Neural progenitor cell (in vitro differentiated cells): ENCODE measurements around the gene ST3GAL4. TPM values are rescaled to one million over a fixed set of nuclear protein-coding genes. Genes with fewer than 3 reads are reported as not detected.

Experiments used
- DNase-seq: peaks from one replicate; pipeline ENCODE4 v3.0.0-alpha.2; 2016; ENCODE audit warnings: low spot score
- H2AFZ ChIP-seq: fragments of 200-600 bp; sonication (generic); replicated peaks from 2 replicates; pipeline ENCODE4 v1.6.1; 2016; ENCODE audit warnings: antibody characterized with exemption
- H3F3A ChIP-seq: fragments of 200-600 bp; sonication (generic); 2 replicates; pipeline ENCODE4 v1.6.1; 2016; ENCODE audit warnings: antibody characterized with exemption, low read depth
- H3K27ac ChIP-seq: fragments of 200-600 bp; sonication (generic); 2 replicates; pipeline ENCODE4 v1.5.1; 2016; ENCODE audit warnings: mild to moderate bottlenecking
- H3K27me3 ChIP-seq: fragments of 200-600 bp; sonication (generic); 2 replicates; pipeline ENCODE4 v1.6.1; 2016; ENCODE audit warnings: mild to moderate bottlenecking, moderate library complexity
- H3K36me3 ChIP-seq: fragments of 200-600 bp; sonication (generic); 2 replicates; pipeline ENCODE4 v1.5.1; 2016
- H3K4me1 ChIP-seq: fragments of 200-600 bp; sonication (generic); 2 replicates; pipeline ENCODE4 v1.6.1; 2016; ENCODE audit warnings: mixed run types
- H3K4me2 ChIP-seq: fragments of 200-600 bp; sonication (generic); 2 replicates; pipeline ENCODE4 v1.6.1; 2016
- H3K4me3 ChIP-seq: fragments of 200-600 bp; sonication (generic); 2 replicates; pipeline ENCODE4 v1.5.1; 2016
- H3K79me2 ChIP-seq: fragments of 200-600 bp; sonication (generic); 2 replicates; pipeline ENCODE4 v1.6.1; 2016; ENCODE audit warnings: low read depth
- H3K9ac ChIP-seq: fragments of 200-600 bp; sonication (generic); 2 replicates; pipeline ENCODE4 v1.6.1; 2016
- H3K9me3 ChIP-seq: fragments of 200-600 bp; sonication (generic); 2 replicates; pipeline ENCODE4 v1.5.1; 2016; ENCODE audit warnings: low read depth
- H4K20me1 ChIP-seq: fragments of 200-600 bp; sonication (generic); 2 replicates; pipeline ENCODE4 v1.6.1; 2016; ENCODE audit warnings: low read depth
- H3K27ac Mint-ChIP-seq: 3 replicates; pipeline ENCODE4 v1.8.0; 2021; ENCODE audit warnings: mixed read lengths
- H3K27me3 Mint-ChIP-seq: 2 replicates; pipeline ENCODE4 v1.8.0; 2022; ENCODE audit warnings: low read depth, mild to moderate bottlenecking, inconsistent platforms, moderate library complexity, mixed read lengths; ENCODE audit not compliant: insufficient read depth
- H3K36me3 Mint-ChIP-seq: 3 replicates; pipeline ENCODE4 v1.8.0; 2021; ENCODE audit warnings: mixed read lengths
- H3K4me1 Mint-ChIP-seq: 3 replicates; pipeline ENCODE4 v1.8.0; 2021; ENCODE audit warnings: mixed read lengths
- H3K4me3 Mint-ChIP-seq: 3 replicates; pipeline ENCODE4 v1.8.0; 2021; ENCODE audit warnings: mild to moderate bottlenecking, moderate library complexity, mixed read lengths
- H3K9me3 Mint-ChIP-seq: 3 replicates; pipeline ENCODE4 v1.8.0; 2020; ENCODE audit warnings: mixed read lengths
- EZH2 ChIP-seq: fragments of 200-600 bp; sonication (generic); IDR thresholded peaks from 2 replicates; pipeline ENCODE4 v1.6.1; 2017; ENCODE audit warnings: antibody characterized with exemption, mild to moderate bottlenecking, moderate library complexity
- EZH2phosphoT487 ChIP-seq: fragments of 200-600 bp; sonication (generic); IDR thresholded peaks from 2 replicates; pipeline ENCODE4 v1.6.1; 2017; ENCODE audit warnings: antibody characterized with exemption
- total RNA-seq: library from RNA; depleted of rRNA; stranded (reverse); fragments of >200 nt; gene quantifications from 2 replicates; pipeline ENCODE4 v1.2.3, GENCODE V29; 2015; ENCODE audit warnings: low replicate concordance
- TF ChIP-seq, protein P1 (sequence below): fragments of 200-600 bp; sonication (generic); IDR thresholded peaks from 2 replicates; pipeline ENCODE4 v1.5.1; 2017; ENCODE audit warnings: antibody characterized with exemption, mild to moderate bottlenecking

Gene ST3GAL4
- total RNA-seq, 1 donor from 2014 or later, result 13.0 TPM

- Histone ChIP-seq H2AFZ (no peak overlapping the region), H3K79me2 (no peaks in the 10 kb centered on the region), H3K4me2 (no peak overlapping the region), H3K27ac (no peak overlapping the region), H3K36me3 (no peaks in the 10 kb centered on the region), H3K9ac (no peak overlapping the region), H4K20me1 (no peaks in the 10 kb centered on the region), H3K4me3 (no peak overlapping the region), H3K4me1 (peaks cover 23% of the 10 kb centered on the region), H3F3A (peaks cover 13% of the 10 kb centered on the region), H3K9me3 (no peaks in the 10 kb centered on the region), H3K27me3 (no peaks in the 10 kb centered on the region)
- Mint-ChIP-seq H3K36me3 (peaks cover 5% of the 10 kb centered on the region), H3K9me3 (no peaks in the 10 kb centered on the region), H3K27me3 (no peaks in the 10 kb centered on the region), H3K27ac (peak overlapping the region; percentile 53), H3K4me1 (peaks cover 21% of the 10 kb centered on the region), H3K4me3 (no peak overlapping the region)
- TF ChIP-seq EZH2phosphoT487 (no peak), EZH2 (no peak)
- TF ChIP-seq, protein P1, sequence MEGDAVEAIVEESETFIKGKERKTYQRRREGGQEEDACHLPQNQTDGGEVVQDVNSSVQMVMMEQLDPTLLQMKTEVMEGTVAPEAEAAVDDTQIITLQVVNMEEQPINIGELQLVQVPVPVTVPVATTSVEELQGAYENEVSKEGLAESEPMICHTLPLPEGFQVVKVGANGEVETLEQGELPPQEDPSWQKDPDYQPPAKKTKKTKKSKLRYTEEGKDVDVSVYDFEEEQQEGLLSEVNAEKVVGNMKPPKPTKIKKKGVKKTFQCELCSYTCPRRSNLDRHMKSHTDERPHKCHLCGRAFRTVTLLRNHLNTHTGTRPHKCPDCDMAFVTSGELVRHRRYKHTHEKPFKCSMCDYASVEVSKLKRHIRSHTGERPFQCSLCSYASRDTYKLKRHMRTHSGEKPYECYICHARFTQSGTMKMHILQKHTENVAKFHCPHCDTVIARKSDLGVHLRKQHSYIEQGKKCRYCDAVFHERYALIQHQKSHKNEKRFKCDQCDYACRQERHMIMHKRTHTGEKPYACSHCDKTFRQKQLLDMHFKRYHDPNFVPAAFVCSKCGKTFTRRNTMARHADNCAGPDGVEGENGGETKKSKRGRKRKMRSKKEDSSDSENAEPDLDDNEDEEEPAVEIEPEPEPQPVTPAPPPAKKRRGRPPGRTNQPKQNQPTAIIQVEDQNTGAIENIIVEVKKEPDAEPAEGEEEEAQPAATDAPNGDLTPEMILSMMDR, result no peak
- no peak for DNase-seq
These were observed 50.9 kb downstream of the ST3GAL4 start for GRCh38 chr11:126406368-126406767.

DNA sequence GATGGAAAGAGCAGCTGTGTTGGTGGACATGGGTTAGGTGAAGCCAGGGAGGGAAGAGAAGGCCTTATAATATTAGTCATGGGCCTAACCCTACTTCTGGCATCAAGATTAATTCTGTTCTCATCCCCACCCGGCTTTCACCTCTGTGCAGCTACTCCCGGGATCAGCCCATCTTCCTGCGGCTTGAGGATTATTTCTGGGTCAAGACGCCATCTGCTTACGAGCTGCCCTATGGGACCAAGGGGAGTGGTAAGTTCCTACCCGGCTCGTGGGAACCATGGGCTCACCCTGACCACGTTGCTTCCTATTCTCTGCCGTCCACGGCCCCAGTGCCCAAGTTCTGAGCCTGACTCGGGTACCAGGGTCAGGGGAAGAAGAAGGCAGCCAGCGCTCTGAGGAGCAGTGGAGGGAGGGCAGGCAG lies 51.6 kb downstream of the ST3GAL4 start:
- Histone ChIP-seq H3K9ac (no peak overlapping the region), H3K79me2 (no peaks in the 10 kb centered on the region), H3K4me3 (no peak overlapping the region), H3K4me2 (no peak overlapping the region), H3K9me3 (no peaks in the 10 kb centered on the region), H4K20me1 (no peaks in the 10 kb centered on the region), H3K27ac (no peak overlapping the region), H3K27me3 (no peaks in the 10 kb centered on the region), H3K4me1 (peaks cover 23% of the 10 kb centered on the region), H3K36me3 (no peaks in the 10 kb centered on the region), H3F3A (peaks cover 13% of the 10 kb centered on the region), H2AFZ (no peak overlapping the region)
- no peak overlapping the region for H3K27ac Mint-ChIP-seq
- H3K4me1 Mint-ChIP-seq, result peaks cover 26% of the 10 kb centered on the region
- H3K4me3 Mint-ChIP-seq, result no peak overlapping the region
- peaks cover 7% of the 10 kb centered on the region for H3K36me3 Mint-ChIP-seq
- TF ChIP-seq EZH2 (no peak), EZH2phosphoT487 (no peak)
- TF ChIP-seq, protein P1, result no peak
- H3K9me3 Mint-ChIP-seq, result no peaks in the 10 kb centered on the region
- H3K27me3 Mint-ChIP-seq, result no peaks in the 10 kb centered on the region
- DNase-seq, result no peak

DNA sequence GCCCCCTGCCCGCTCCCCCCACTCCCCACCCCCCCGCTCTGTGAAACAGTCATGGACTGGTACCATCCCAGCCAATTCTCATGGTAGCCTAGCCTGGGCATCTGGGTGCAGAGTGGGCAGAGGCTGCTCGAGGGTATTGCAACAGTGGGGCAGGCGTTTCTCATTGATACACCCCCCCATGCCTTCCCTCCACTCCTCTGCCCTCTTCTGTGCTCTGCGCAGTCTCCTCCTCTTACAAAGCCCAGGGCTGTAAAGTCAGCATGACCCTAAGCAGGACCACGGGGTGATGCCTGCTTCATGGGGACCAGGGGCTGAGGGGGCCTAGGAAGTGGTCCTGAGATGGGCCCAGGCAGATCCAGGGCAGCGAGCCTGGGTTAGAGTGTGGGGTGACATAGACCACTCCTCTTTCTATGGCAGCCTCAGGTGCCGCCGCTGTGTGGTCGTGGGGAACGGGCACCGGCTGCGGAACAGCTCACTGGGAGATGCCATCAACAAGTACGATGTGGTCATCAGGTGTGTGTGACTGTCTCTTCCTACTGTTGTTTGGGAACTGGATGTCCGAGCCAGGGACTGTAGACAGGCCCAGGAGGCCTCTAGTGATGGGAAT lies 52.3 kb downstream of the ST3GAL4 start:
- Mint-ChIP-seq H3K9me3 (no peaks in the 10 kb centered on the region), H3K27ac (peak overlapping the region; percentile 78), H3K4me3 (no peak overlapping the region), H3K27me3 (no peaks in the 10 kb centered on the region), H3K4me1 (peaks cover 27% of the 10 kb centered on the region), H3K36me3 (peaks cover 7% of the 10 kb centered on the region)
- no peaks in the 10 kb centered on the region for H3K79me2 ChIP-seq
- DNase-seq, result no peak
- peaks cover 13% of the 10 kb centered on the region for H3F3A ChIP-seq
- no peak overlapping the region for H3K4me3 ChIP-seq
- H3K4me2 ChIP-seq, result no peak overlapping the region
- no peak overlapping the region for H3K9ac ChIP-seq
- no peaks in the 10 kb centered on the region for H4K20me1 ChIP-seq
- TF ChIP-seq, protein P1, result no peak
- no peak for TF ChIP-seq EZH2phosphoT487
- no peak for TF ChIP-seq EZH2
- H3K27ac ChIP-seq, result no peak overlapping the region
- H3K27me3 ChIP-seq, result no peaks in the 10 kb centered on the region
- H3K4me1 ChIP-seq, result peaks cover 21% of the 10 kb centered on the region
- H3K9me3 ChIP-seq, result no peaks in the 10 kb centered on the region
- no peak overlapping the region for H2AFZ ChIP-seq
- no peaks in the 10 kb centered on the region for H3K36me3 ChIP-seq
